Neural cell (in vitro differentiated cells): ENCODE measurements around the gene DAPK2. TPM values are rescaled to one million over a fixed set of nuclear protein-coding genes. Genes with fewer than 3 reads are reported as not detected.

Experiments
- H2AFZ ChIP-seq: fragments of 200-600, 300-800 bp; sonication (generic), shearing (Covaris generic); 2 replicates; pipeline ENCODE4 v1.6.0; 2014; ENCODE audit warnings: low read depth, mild to moderate bottlenecking, antibody characterized with exemption, low read length, moderate library complexity
- H3F3A ChIP-seq: fragments of 200-600 bp; shearing (Covaris generic); 2 replicates; pipeline ENCODE4 v1.6.1; 2016; ENCODE audit warnings: mild to moderate bottlenecking, moderate library complexity, mixed read lengths, antibody characterized with exemption, low read length; ENCODE audit not compliant: insufficient read depth, poor library complexity, severe bottlenecking
- H3K27ac ChIP-seq: fragments of 200-600, 300-800 bp; sonication (generic), shearing (Covaris generic); 2 replicates; pipeline ENCODE4 v1.5.1; 2014; ENCODE audit warnings: mild to moderate bottlenecking, low read length, moderate library complexity
- H3K27me3 ChIP-seq: fragments of 300-800, 200-600 bp; sonication (generic), shearing (Covaris generic); 2 replicates; pipeline ENCODE4 v1.6.0; 2014; ENCODE audit warnings: mild to moderate bottlenecking, low read depth, low read length, moderate library complexity; ENCODE audit not compliant: insufficient read depth
- H3K36me3 ChIP-seq: fragments of 300-800, 200-600 bp; sonication (generic), shearing (Covaris generic); 2 replicates; pipeline ENCODE4 v1.5.1; 2014; ENCODE audit warnings: mild to moderate bottlenecking, antibody characterized with exemption, low read length, moderate library complexity; ENCODE audit not compliant: insufficient read depth
- H3K4me2 ChIP-seq: fragments of 300-800, 200-600 bp; sonication (generic), shearing (Covaris generic); 2 replicates; pipeline ENCODE4 v1.6.0; 2014; ENCODE audit warnings: mild to moderate bottlenecking, low read length
- H3K4me3 ChIP-seq: fragments of 300-800, 200-600 bp; sonication (generic), shearing (Covaris generic); 2 replicates; pipeline ENCODE4 v1.5.1; 2014; ENCODE audit warnings: mild to moderate bottlenecking, low read length, moderate library complexity
- H3K79me2 ChIP-seq: fragments of 200-600 bp; shearing (Covaris generic); replicated peaks from 2 replicates; pipeline ENCODE4 v1.6.0; 2014; ENCODE audit warnings: mild to moderate bottlenecking, low read length, moderate library complexity; ENCODE audit not compliant: insufficient read depth
- H3K9ac ChIP-seq: fragments of 300-800, 200-600 bp; sonication (generic), shearing (Covaris generic); 2 replicates; pipeline ENCODE4 v1.6.1; 2016; ENCODE audit warnings: mild to moderate bottlenecking, low read length, mixed read lengths
- H3K9me2 ChIP-seq: fragments of 200-600 bp; shearing (Covaris generic); 2 replicates; pipeline ENCODE4 v1.6.1; 2016; ENCODE audit warnings: mild to moderate bottlenecking, low read length, mixed read lengths; ENCODE audit not compliant: insufficient read depth
- H3K9me3 ChIP-seq: fragments of 200-600, 300-800 bp; sonication (generic), shearing (Covaris generic); 2 replicates; pipeline ENCODE4 v1.6.1; 2016; ENCODE audit warnings: mild to moderate bottlenecking, mixed run types, low read length, moderate library complexity, mixed read lengths
- H4K20me1 ChIP-seq: fragments of 200-600 bp; shearing (Covaris generic); 2 replicates; pipeline ENCODE4 v1.6.1; 2016; ENCODE audit warnings: mild to moderate bottlenecking, mixed run types; ENCODE audit not compliant: insufficient read depth
- EP300 ChIP-seq: fragments of 450-650 bp; conservative IDR thresholded peaks from 2 replicates; pipeline ENCODE4 v1.6.1; 2014; ENCODE audit warnings: antibody characterized with exemption, mild to moderate bottlenecking, moderate library complexity; ENCODE audit not compliant: poor library complexity, severe bottlenecking
- EZH2 ChIP-seq: fragments of 200-600, 300-800 bp; shearing (Covaris generic), sonication (generic); IDR thresholded peaks from 2 replicates; pipeline ENCODE4 v1.6.1; 2014; ENCODE audit warnings: antibody characterized with exemption, low read length, borderline replicate concordance, mild to moderate bottlenecking; ENCODE audit not compliant: insufficient read depth, poor library complexity, severe bottlenecking
- MXI1 ChIP-seq: fragments of 450-650 bp; conservative IDR thresholded peaks from 2 replicates; pipeline ENCODE4 v1.6.1; 2014; ENCODE audit warnings: antibody characterized with exemption, mild to moderate bottlenecking; ENCODE audit not compliant: poor library complexity, severe bottlenecking
- POLR2AphosphoS5 ChIP-seq: IDR thresholded peaks from 2 replicates; pipeline ENCODE4 v1.6.1; 2012
- RAD21 ChIP-seq: fragments of 450-650 bp; conservative IDR thresholded peaks from 2 replicates; pipeline ENCODE4 v1.6.1; 2014; ENCODE audit warnings: antibody characterized with exemption, mild to moderate bottlenecking, moderate library complexity
- REST ChIP-seq: IDR thresholded peaks from 2 replicates; pipeline ENCODE4 v1.6.1; 2012; ENCODE audit warnings: borderline replicate concordance
- SMC3 ChIP-seq: fragments of 450-650 bp; conservative IDR thresholded peaks from 2 replicates; pipeline ENCODE4 v1.6.1; 2014; ENCODE audit warnings: antibody characterized with exemption, mild to moderate bottlenecking, moderate library complexity; ENCODE audit not compliant: poor library complexity
- TAF1 ChIP-seq: IDR thresholded peaks from 2 replicates; pipeline ENCODE4 v1.6.1; 2012; ENCODE audit warnings: low read depth
- polyA plus RNA-seq: library from polyadenylated mRNA; depleted of rRNA; stranded (reverse); fragments of >200 nt; gene quantifications from 2 replicates; pipeline ENCODE4 v1.2.3, GENCODE V29; 2014
- TF ChIP-seq, protein P1 (sequence below): fragments of 450-650 bp; IDR thresholded peaks from 2 replicates; pipeline ENCODE4 v1.5.1; 2014; ENCODE audit warnings: antibody characterized with exemption, mild to moderate bottlenecking, moderate library complexity; ENCODE audit not compliant: poor library complexity, severe bottlenecking

DAPK2 gene
- polyA plus RNA-seq, 1 donor from 2014 or later, result 0.78 TPM

GRCh38 chr15:64024172-64025050 is 21.9 kb downstream of the DAPK2 start:
- H3K79me2 ChIP-seq, result no peaks in the 10 kb centered on the region
- H3K27ac ChIP-seq, result no peak overlapping the region
- no peaks in the 10 kb centered on the region for H3K9me3 ChIP-seq
- no peak overlapping the region for H3K9ac ChIP-seq
- TF ChIP-seq REST (no peak), EP300 (no peak), EZH2 (no peak), MXI1 (no peak), POLR2AphosphoS5 (no peak)
- TF ChIP-seq, protein P1, sequence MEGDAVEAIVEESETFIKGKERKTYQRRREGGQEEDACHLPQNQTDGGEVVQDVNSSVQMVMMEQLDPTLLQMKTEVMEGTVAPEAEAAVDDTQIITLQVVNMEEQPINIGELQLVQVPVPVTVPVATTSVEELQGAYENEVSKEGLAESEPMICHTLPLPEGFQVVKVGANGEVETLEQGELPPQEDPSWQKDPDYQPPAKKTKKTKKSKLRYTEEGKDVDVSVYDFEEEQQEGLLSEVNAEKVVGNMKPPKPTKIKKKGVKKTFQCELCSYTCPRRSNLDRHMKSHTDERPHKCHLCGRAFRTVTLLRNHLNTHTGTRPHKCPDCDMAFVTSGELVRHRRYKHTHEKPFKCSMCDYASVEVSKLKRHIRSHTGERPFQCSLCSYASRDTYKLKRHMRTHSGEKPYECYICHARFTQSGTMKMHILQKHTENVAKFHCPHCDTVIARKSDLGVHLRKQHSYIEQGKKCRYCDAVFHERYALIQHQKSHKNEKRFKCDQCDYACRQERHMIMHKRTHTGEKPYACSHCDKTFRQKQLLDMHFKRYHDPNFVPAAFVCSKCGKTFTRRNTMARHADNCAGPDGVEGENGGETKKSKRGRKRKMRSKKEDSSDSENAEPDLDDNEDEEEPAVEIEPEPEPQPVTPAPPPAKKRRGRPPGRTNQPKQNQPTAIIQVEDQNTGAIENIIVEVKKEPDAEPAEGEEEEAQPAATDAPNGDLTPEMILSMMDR, result no peak
- H3K4me2 ChIP-seq, result no peak overlapping the region
- H3K27me3 ChIP-seq, result no peaks in the 10 kb centered on the region
- no peaks in the 10 kb centered on the region for H4K20me1 ChIP-seq
- no peaks in the 10 kb centered on the region for H3K9me2 ChIP-seq
- H2AFZ ChIP-seq, result no peak overlapping the region
- no peaks in the 10 kb centered on the region for H3K36me3 ChIP-seq
- no peak overlapping the region for H3K4me3 ChIP-seq
- no peaks in the 10 kb centered on the region for H3F3A ChIP-seq

- no peaks in the 10 kb centered on the region for H3K27me3 ChIP-seq
- no peaks in the 10 kb centered on the region for H3K9me2 ChIP-seq
- no peak overlapping the region for H3K27ac ChIP-seq
- no peak overlapping the region for H3K9ac ChIP-seq
- no peaks in the 10 kb centered on the region for H4K20me1 ChIP-seq
- no peak for TF ChIP-seq SMC3
- no peak for TF ChIP-seq REST
- TF ChIP-seq MXI1, result no peak
- TF ChIP-seq POLR2AphosphoS5, result no peak
- TF ChIP-seq TAF1, result no peak
- TF ChIP-seq RAD21, result no peak
- TF ChIP-seq EZH2, result no peak
- no peak for TF ChIP-seq EP300
- TF ChIP-seq, protein P1, result no peak
- H3K9me3 ChIP-seq, result no peaks in the 10 kb centered on the region
- no peaks in the 10 kb centered on the region for H3K79me2 ChIP-seq
- no peak overlapping the region for H3K4me2 ChIP-seq
- H3K36me3 ChIP-seq, result no peaks in the 10 kb centered on the region
- H2AFZ ChIP-seq, result no peak overlapping the region
- no peaks in the 10 kb centered on the region for H3F3A ChIP-seq
- H3K4me3 ChIP-seq, result no peak overlapping the region
Observed at GRCh38 chr15:64023220-64023619, 23.1 kb downstream of the DAPK2 start.
